IMR-90 (cell line): ENCODE results near the gene SHB. TPM values are rescaled to one million over a fixed set of nuclear protein-coding genes. Genes with fewer than 3 reads are reported as not detected.

Experiments used
- ATAC-seq: fragments of 200-7000 bp; cut with Tn5 transposase; 2 replicates; pipeline ENCODE4 v1.9.1; 2020; ENCODE audit warnings: low read depth, mild to moderate bottlenecking, moderate library complexity
- BruUV-seq: library from RNA; stranded (reverse); fragments of 400-500 nt; replicated peaks from 2 replicates; lab custom pipeline; 2021; lab: Mats Ljungman, UMichigan
- CTCF ChIA-PET: fragments of 300-600 bp; formaldehyde crosslinking; extraction: SDS; loops from one replicate; lab custom pipeline; 2021; ENCODE audit warnings: antibody characterized with exemption; lab: Yijun Ruan, JAX
- POLR2A ChIA-PET: fragments of 300-600 bp; sonication (Branson Sonifier 250); formaldehyde crosslinking; loops from one replicate; lab custom pipeline; 2022; ENCODE audit warnings: antibody characterized with exemption; ENCODE audit not compliant: unreplicated experiment; lab: Charles Lee
- DNase-seq: peaks from one replicate; pipeline ENCODE4 v3.0.0; 2013
- H2AFZ ChIP-seq: replicated peaks from 2 replicates; pipeline ENCODE3; 2013; ENCODE audit warnings: low read length, mild to moderate bottlenecking; ENCODE audit not compliant: poor library complexity
- H2AK5ac ChIP-seq: 2 replicates; pipeline ENCODE4 v1.6.1; 2013; ENCODE audit warnings: low read depth, low read length, inconsistent platforms
- H2AK9ac ChIP-seq: replicated peaks from 2 replicates; pipeline ENCODE3; 2013; ENCODE audit warnings: mild to moderate bottlenecking, low read depth, low read length, moderate library complexity; ENCODE audit not compliant: poor library complexity
- H2BK120ac ChIP-seq: 2 replicates; pipeline ENCODE4 v1.6.1; 2013; ENCODE audit warnings: low read depth, low read length, inconsistent platforms
- H2BK15ac ChIP-seq: 3 replicates; pipeline ENCODE4 v1.6.1; 2013; ENCODE audit warnings: low read depth, low read length, inconsistent platforms
- H2BK20ac ChIP-seq: 2 replicates; pipeline ENCODE4 v1.6.1; 2013; ENCODE audit warnings: low read depth, mild to moderate bottlenecking, inconsistent platforms, low read length, moderate library complexity
- H2BK5ac ChIP-seq: 2 replicates; pipeline ENCODE4 v1.6.1; 2013; ENCODE audit warnings: mild to moderate bottlenecking, low read depth, low read length, inconsistent platforms; ENCODE audit not compliant: poor library complexity, severe bottlenecking
- H3K14ac ChIP-seq: replicated peaks from 2 replicates; pipeline ENCODE4 v1.6.1; 2013; ENCODE audit warnings: low read depth, low read length, inconsistent platforms
- H3K18ac ChIP-seq: 2 replicates; pipeline ENCODE4 v1.6.1; 2013; ENCODE audit warnings: low read depth, low read length, control low read depth
- H3K23ac ChIP-seq: 2 replicates; pipeline ENCODE4 v1.6.1; 2013; ENCODE audit warnings: low read depth, low read length, inconsistent platforms
- H3K27ac ChIP-seq: 2 replicates; pipeline ENCODE4 v1.5.1; 2013; ENCODE audit warnings: mild to moderate bottlenecking, control low read depth, low read length; ENCODE audit not compliant: insufficient read depth
- H3K27me3 ChIP-seq: 2 replicates; pipeline ENCODE4 v1.6.1; 2013; ENCODE audit warnings: low read length; ENCODE audit not compliant: control insufficient read depth, insufficient read depth
- H3K36me3 ChIP-seq: 2 replicates; pipeline ENCODE4 v1.6.1; 2013; ENCODE audit warnings: low read length, mixed read lengths; ENCODE audit not compliant: control insufficient read depth, insufficient read depth
- H3K4ac ChIP-seq: 2 replicates; pipeline ENCODE4 v1.6.1; 2013; ENCODE audit warnings: low read depth, low read length, inconsistent platforms
- H3K4me1 ChIP-seq: 2 replicates; pipeline ENCODE4 v1.6.1; 2013; ENCODE audit warnings: low read length, mixed read lengths; ENCODE audit not compliant: control insufficient read depth, insufficient read depth
- H3K4me2 ChIP-seq: 2 replicates; pipeline ENCODE4 v1.6.1; 2013; ENCODE audit warnings: low read depth, mild to moderate bottlenecking, control low read depth, low read length, moderate library complexity
- H3K4me3 ChIP-seq: 2 replicates; pipeline ENCODE4 v1.5.1; 2013; ENCODE audit warnings: low read depth, mild to moderate bottlenecking, control low read depth, low read length, moderate library complexity; ENCODE audit not compliant: insufficient read depth
- H3K56ac ChIP-seq: 2 replicates; pipeline ENCODE4 v1.6.1; 2013; ENCODE audit warnings: low read length, inconsistent platforms; ENCODE audit not compliant: insufficient read depth; ENCODE audit errors: extremely low read depth
- H3K79me1 ChIP-seq, 2 experiments: 2 replicates each; pipeline ENCODE4 v1.6.1; 2013; ENCODE audit warnings: low read length in 2 of 2, inconsistent platforms in 1 of 2, low read depth in 1 of 2
- H3K9ac ChIP-seq: 2 replicates; pipeline ENCODE4 v1.6.1; 2013; ENCODE audit warnings: low read depth, low read length, control low read depth
- H3K9me1 ChIP-seq: 2 replicates; pipeline ENCODE4 v1.6.1; 2013; ENCODE audit warnings: low read length, inconsistent platforms; ENCODE audit not compliant: insufficient read depth
- H3K9me3 ChIP-seq: 2 replicates; pipeline ENCODE4 v1.6.1; 2013; ENCODE audit warnings: low read length; ENCODE audit not compliant: control insufficient read depth, insufficient read depth
- H4K20me1 ChIP-seq: 2 replicates; pipeline ENCODE4 v1.6.1; 2013; ENCODE audit warnings: low read length, inconsistent platforms; ENCODE audit not compliant: insufficient read depth
- H4K5ac ChIP-seq: 2 replicates; pipeline ENCODE4 v1.6.1; 2013; ENCODE audit warnings: mild to moderate bottlenecking, low read depth, low read length, control low read depth
- H4K8ac ChIP-seq, 2 experiments: 2 replicates each; pipeline ENCODE4 v1.6.1; 2013; ENCODE audit warnings: low read depth in 2 of 2, low read length in 2 of 2, control low read depth in 1 of 2, inconsistent platforms in 1 of 2
- H4K91ac ChIP-seq: 2 replicates; pipeline ENCODE4 v1.6.1; 2013; ENCODE audit warnings: low read depth, low read length, inconsistent platforms; ENCODE audit not compliant: insufficient read depth
- BHLHE40 ChIP-seq: fragments of 150-350 bp; IDR thresholded peaks from 2 replicates; pipeline ENCODE4 v1.6.1; 2016; ENCODE audit warnings: mild to moderate bottlenecking, low read depth, low read length
- FOS ChIP-seq: fragments of 150-350 bp; IDR thresholded peaks from 2 replicates; pipeline ENCODE4 v1.6.1; 2016; ENCODE audit warnings: low read depth, low read length
- MXI1 ChIP-seq: IDR thresholded peaks from 2 replicates; pipeline ENCODE4 v1.6.1; 2012; ENCODE audit warnings: low read depth, mild to moderate bottlenecking, low read length, moderate library complexity, borderline replicate concordance
- POLR2A ChIP-seq: IDR thresholded peaks from 2 replicates; pipeline ENCODE4 v1.6.1; 2012; ENCODE audit warnings: mild to moderate bottlenecking, low read depth, low read length
- RCOR1 ChIP-seq: IDR thresholded peaks from 2 replicates; pipeline ENCODE4 v1.6.1; 2012; ENCODE audit warnings: mild to moderate bottlenecking, low read length, improper control_type of control experiment; ENCODE audit not compliant: insufficient replicate concordance
- WGBS, 2 experiments: methylation state at CpG; one replicate each; pipeline versions ENCODE4 v1.1.5 to v1.1.7; 2013; ENCODE audit warnings: missing lambda C conversion rate in 2 of 2; ENCODE audit not compliant: insufficient read length in 1 of 2; ENCODE audit errors: extremely low coverage in 2 of 2; 5-methylcytosine and 5-hydroxymethylcytosine counted together
- dilution Hi-C: fragments of 300-500 bp; cut with HindIII; formaldehyde crosslinking; loops from one replicate; pipeline ENCODE4 v1.14.3; 2018; ENCODE audit warnings: low sequenced_read_pairs; ENCODE audit not compliant: unreplicated experiment
- in situ Hi-C: fragments of 300-500 bp; cut with MboI; formaldehyde crosslinking; loops from 3 replicates; pipeline ENCODE4 v1.14.3; 2019; ENCODE audit warnings: low sequenced_read_pairs, inconsistent platforms, mixed read lengths
- intact Hi-C: fragments of 100-400 bp; cut with micrococcal nuclease; formaldehyde crosslinking; loops from 2 replicates; pipeline ENCODE4 v1.10.0; 2022
- polyA plus RNA-seq, 3 experiments: library from polyadenylated mRNA; depleted of rRNA; stranded (reverse); fragments of >200 nt; gene quantifications; 2 replicates each; pipeline ENCODE4 v1.2.3, GENCODE V29; 2012; ENCODE audit warnings: low replicate concordance in 1 of 3
- total RNA-seq: library from RNA; depleted of rRNA; stranded (reverse); fragments of >200 nt; gene quantifications from 2 replicates; pipeline ENCODE4 v1.2.3, GENCODE V29; 2012
- TF ChIP-seq, protein P1 (sequence below): conservative IDR thresholded peaks from 2 replicates; pipeline ENCODE4 v1.5.1; 2012; ENCODE audit warnings: mild to moderate bottlenecking, low read depth, low read length, improper control_type of control experiment
- TF ChIP-seq, protein P2 (sequence below): fragments of 150-350 bp; IDR thresholded peaks from 2 replicates; pipeline ENCODE4 v1.6.1; 2017; ENCODE audit warnings: mild to moderate bottlenecking, antibody characterized with exemption, low read length, low read depth

The SHB gene
- total and polyA plus RNA-seq, 2 of the 4 experiments (the other 2 are of a cell fraction), result 6.1 to 20.4 TPM

DNA sequence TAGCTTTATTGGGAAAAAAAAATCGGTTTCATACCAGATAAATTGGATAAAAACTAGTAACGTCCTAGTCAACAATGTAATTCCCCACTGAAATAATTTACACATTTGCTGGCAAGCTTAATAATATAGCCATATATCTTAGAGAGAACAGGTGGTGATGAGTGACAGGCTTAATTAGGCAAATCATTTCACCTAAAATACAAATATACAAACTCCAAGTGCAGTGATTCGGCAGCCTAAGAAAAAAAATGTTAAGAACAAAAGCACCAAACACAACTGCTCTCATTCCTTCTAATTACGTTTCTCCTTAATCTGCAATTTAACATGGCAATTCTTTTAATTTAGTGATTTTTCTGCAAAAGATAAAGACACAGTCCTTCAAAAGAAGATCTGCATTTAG, 109.1 kb downstream of the SHB start:
- Histone ChIP-seq H2AFZ (no peak overlapping the region), H3K4me1 (peaks cover 16% of the 10 kb centered on the region), H3K56ac (no peak overlapping the region), H3K14ac (no peak overlapping the region), H3K4me3 (no peak overlapping the region), H4K91ac (no peak overlapping the region), H4K5ac (no peak overlapping the region), H3K4me2 (no peak overlapping the region), H3K9me1 (peaks cover 40% of the 10 kb centered on the region), H3K23ac (no peak overlapping the region), H3K79me1 (peaks cover 63 to 96% of the 10 kb centered on the region in 2 experiments), H3K9me3 (no peaks in the 10 kb centered on the region), H3K36me3 (peaks cover 30% of the 10 kb centered on the region), H3K18ac (no peak overlapping the region), H2AK9ac (no peak overlapping the region), H2BK15ac (no peak overlapping the region), H2BK5ac (no peak overlapping the region), H4K8ac (no peak overlapping the region), H3K27me3 (no peaks in the 10 kb centered on the region), H3K27ac (no peak overlapping the region), H3K9ac (no peak overlapping the region), H2BK120ac (no peak overlapping the region), H3K4ac (no peak overlapping the region), H2BK20ac (no peak overlapping the region), H2AK5ac (no peak overlapping the region), H4K20me1 (0 out of 2 replicates have a peak, but pooled peaks cover 3% of the 10 kb centered on the region)
- DNase-seq (no peak), ATAC-seq (no peak)
- ChIA-PET POLR2A (no interaction called here), CTCF (no interaction called here)
- BruUV-seq, result no TSS peak
- no CpG with 5 or more reads among the region's 4 CpGs for WGBS, 2 experiments
- in situ Hi-C loops, result no loop called here
- intact Hi-C loops, result no loop called here
- dilution Hi-C loops, result no loop called here
- TF ChIP-seq, protein P1, sequence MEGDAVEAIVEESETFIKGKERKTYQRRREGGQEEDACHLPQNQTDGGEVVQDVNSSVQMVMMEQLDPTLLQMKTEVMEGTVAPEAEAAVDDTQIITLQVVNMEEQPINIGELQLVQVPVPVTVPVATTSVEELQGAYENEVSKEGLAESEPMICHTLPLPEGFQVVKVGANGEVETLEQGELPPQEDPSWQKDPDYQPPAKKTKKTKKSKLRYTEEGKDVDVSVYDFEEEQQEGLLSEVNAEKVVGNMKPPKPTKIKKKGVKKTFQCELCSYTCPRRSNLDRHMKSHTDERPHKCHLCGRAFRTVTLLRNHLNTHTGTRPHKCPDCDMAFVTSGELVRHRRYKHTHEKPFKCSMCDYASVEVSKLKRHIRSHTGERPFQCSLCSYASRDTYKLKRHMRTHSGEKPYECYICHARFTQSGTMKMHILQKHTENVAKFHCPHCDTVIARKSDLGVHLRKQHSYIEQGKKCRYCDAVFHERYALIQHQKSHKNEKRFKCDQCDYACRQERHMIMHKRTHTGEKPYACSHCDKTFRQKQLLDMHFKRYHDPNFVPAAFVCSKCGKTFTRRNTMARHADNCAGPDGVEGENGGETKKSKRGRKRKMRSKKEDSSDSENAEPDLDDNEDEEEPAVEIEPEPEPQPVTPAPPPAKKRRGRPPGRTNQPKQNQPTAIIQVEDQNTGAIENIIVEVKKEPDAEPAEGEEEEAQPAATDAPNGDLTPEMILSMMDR, result no peak
- no peak for TF ChIP-seq RCOR1
- TF ChIP-seq, protein P2, sequence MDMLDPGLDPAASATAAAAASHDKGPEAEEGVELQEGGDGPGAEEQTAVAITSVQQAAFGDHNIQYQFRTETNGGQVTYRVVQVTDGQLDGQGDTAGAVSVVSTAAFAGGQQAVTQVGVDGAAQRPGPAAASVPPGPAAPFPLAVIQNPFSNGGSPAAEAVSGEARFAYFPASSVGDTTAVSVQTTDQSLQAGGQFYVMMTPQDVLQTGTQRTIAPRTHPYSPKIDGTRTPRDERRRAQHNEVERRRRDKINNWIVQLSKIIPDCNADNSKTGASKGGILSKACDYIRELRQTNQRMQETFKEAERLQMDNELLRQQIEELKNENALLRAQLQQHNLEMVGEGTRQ, result no peak
- no peak for TF ChIP-seq POLR2A
- TF ChIP-seq BHLHE40, result no peak
- no peak for TF ChIP-seq MXI1
- TF ChIP-seq FOS, result no peak
